K562 (cell line): ENCODE measurements around the gene HS3ST3A1. TPM values are rescaled to one million over a fixed set of nuclear protein-coding genes. Genes with fewer than 3 reads are reported as not detected.

Experiments used
- ATAC-seq: fragments of 200-7000 bp; cut with Tn5 transposase; 3 replicates; pipeline ENCODE4 v1.9.1; 2020; ENCODE audit warnings: moderate library complexity
- BruUV-seq: library from RNA; stranded (reverse); fragments of 400-500 nt; replicated peaks from 2 replicates; lab custom pipeline; 2021; lab: Mats Ljungman, UMichigan
- CTCF ChIA-PET: fragments of 300-600 bp; formaldehyde crosslinking; extraction: SDS; loops from one replicate; lab custom pipeline; 2021; ENCODE audit warnings: low intra/inter-chr PET ratio; lab: Yijun Ruan, JAX
- POLR2A ChIA-PET: fragments of 300-600, 350-650 bp; sonication (Branson Sonifier 250); formaldehyde crosslinking; extraction: SDS; loops from one replicate; lab custom pipeline; 2021; ENCODE audit warnings: antibody characterized with exemption, inconsistent platforms; lab: Yijun Ruan, JAX
- DNase-seq, 4 experiments: peaks; one replicate each; pipeline versions ENCODE4 v3.0.0 to v3.0.0-alpha.2; 2011 to 2018; ENCODE audit warnings: low spot score in 3 of 4, mixed read lengths in 3 of 4; ENCODE audit errors: extremely low read depth in 1 of 4
- FAIRE-seq: peaks from 2 replicates; lab custom pipeline; 2011; peaks lifted over from hg19 to GRCh38; lab: Jason Lieb, UNC
- H2AFZ ChIP-seq: 2 replicates; pipeline ENCODE4 v1.6.0; 2011; ENCODE audit warnings: low read depth, low read length, control low read depth, inconsistent platforms
- H3K27ac ChIP-seq: fragments of 200-600 bp; 3 replicates; pipeline ENCODE4 v1.8.0; 2011; ENCODE audit warnings: low read depth, mild to moderate bottlenecking, control low read depth, inconsistent platforms, low read length, moderate library complexity, mixed read lengths; ENCODE audit errors: extremely low read depth
- H3K27me3 ChIP-seq, 2 experiments: fragments of 300-600 bp in 1 of 2; 2 replicates in 1 of 2; 3 replicates in 1 of 2; pipeline versions ENCODE4 v1.6.0 to v1.8.0; 2011; ENCODE audit warnings: inconsistent platforms in 2 of 2, low read length in 2 of 2, mild to moderate bottlenecking in 1 of 2, mixed read lengths in 1 of 2, moderate library complexity in 1 of 2; ENCODE audit not compliant: control insufficient read depth in 2 of 2, insufficient read depth in 2 of 2
- H3K36me3 ChIP-seq: fragments of 300-600 bp; 3 replicates; pipeline ENCODE4 v1.8.0; 2011; ENCODE audit warnings: mild to moderate bottlenecking, low read length, inconsistent platforms; ENCODE audit not compliant: control insufficient read depth, insufficient read depth
- H3K4me1 ChIP-seq, 2 experiments: fragments of 200-600 bp in 1 of 2; replicated peaks in 1 of 2; 2 replicates in 1 of 2; 3 replicates in 1 of 2; pipeline versions ENCODE4 v1.5.1 to v1.8.0; 2011; ENCODE audit warnings: inconsistent platforms in 2 of 2, low read length in 2 of 2, mild to moderate bottlenecking in 1 of 2, mixed read lengths in 1 of 2, moderate library complexity in 1 of 2; ENCODE audit not compliant: control insufficient read depth in 2 of 2, insufficient read depth in 2 of 2
- H3K4me2 ChIP-seq: 2 replicates; pipeline ENCODE4 v1.6.1; 2011; ENCODE audit warnings: low read length, control low read depth, inconsistent platforms, mixed read lengths; ENCODE audit not compliant: insufficient read depth
- H3K4me3 ChIP-seq: fragments of 200-600 bp; sonication (generic), shearing (Covaris generic); 2 replicates; pipeline ENCODE4 v1.5.1; 2016; ENCODE audit warnings: control low read depth, inconsistent platforms
- H3K79me2 ChIP-seq: fragments of 200-600 bp; 3 replicates; pipeline ENCODE4 v1.8.0; 2011; ENCODE audit warnings: low read length, inconsistent platforms; ENCODE audit not compliant: control insufficient read depth, insufficient read depth
- H3K9ac ChIP-seq, 2 experiments: 2 replicates each; pipeline versions ENCODE4 v1.6.0 to v1.6.1; 2011; ENCODE audit warnings: low read depth in 2 of 2, low read length in 2 of 2, control low read depth in 1 of 2, inconsistent platforms in 1 of 2, mild to moderate bottlenecking in 1 of 2, mixed read lengths in 1 of 2; ENCODE audit not compliant: insufficient read depth in 1 of 2
- H3K9me1 ChIP-seq: one replicate; pipeline ENCODE4 v1.6.0; 2011; ENCODE audit warnings: inconsistent platforms, mild to moderate bottlenecking, low read length, moderate library complexity; ENCODE audit not compliant: control insufficient read depth, insufficient read depth
- H3K9me3 ChIP-seq: replicated peaks from 2 replicates; pipeline ENCODE4 v1.5.1; 2011; ENCODE audit warnings: low read depth, low read length, inconsistent platforms; ENCODE audit not compliant: control insufficient read depth, insufficient read depth
- H4K20me1 ChIP-seq: replicated peaks from 2 replicates; pipeline ENCODE4 v1.6.1; 2011; ENCODE audit warnings: low read length, inconsistent platforms, mixed read lengths; ENCODE audit not compliant: control insufficient read depth, insufficient read depth
- CEBPG ChIP-seq, 3 experiments: fragments of 200-800 bp in 1 of 3; sonication (Bioruptor generic) in 1 of 3; sonication (generic) in 1 of 3; formaldehyde crosslinking in 1 of 3; IDR thresholded peaks in 2 of 3; conservative IDR thresholded peaks in 1 of 3; 2 replicates each; pipeline versions ENCODE4 v1.6.1 to v1.8.0; 2016 to 2022; ENCODE audit warnings: missing compliant biosample characterization in 2 of 3, missing genetic modification characterization in 2 of 3, mild to moderate bottlenecking in 1 of 3, missing genetic modification reagents in 1 of 3
- DDX20 ChIP-seq: fragments of 450-650 bp; IDR thresholded peaks from 2 replicates; pipeline ENCODE4 v1.6.1; 2016; ENCODE audit warnings: missing genetic modification characterization, low read depth, mild to moderate bottlenecking, missing compliant biosample characterization, moderate library complexity
- HNRNPH1 ChIP-seq: fragments of 200-400 bp; formaldehyde crosslinking; optimal IDR thresholded peaks from 2 replicates; pipeline ENCODE3; 2017; ENCODE audit warnings: low read depth, mild to moderate bottlenecking, low read length, moderate library complexity
- HSF4 ChIP-seq: fragments of 250-450 bp; sonication (Bioruptor Pico); IDR thresholded peaks from 2 replicates; pipeline ENCODE4 v2.1.2; 2022; ENCODE audit warnings: mild to moderate bottlenecking, moderate library complexity, borderline replicate concordance
- NELFE ChIP-seq: IDR thresholded peaks from 2 replicates; pipeline ENCODE4 v1.6.1; 2011; ENCODE audit warnings: mild to moderate bottlenecking; ENCODE audit not compliant: insufficient read depth, insufficient read length
- NR2C2 ChIP-seq, 2 experiments: fragments of 200-800 bp in 1 of 2; sonication (Bioruptor generic) in 1 of 2; sonication (generic) in 1 of 2; formaldehyde crosslinking in 1 of 2; IDR thresholded peaks; 2 replicates each; pipeline versions ENCODE4 v1.6.1 to v1.8.0; 2016 to 2022; ENCODE audit warnings: mild to moderate bottlenecking in 1 of 2, missing compliant biosample characterization in 1 of 2, missing genetic modification characterization in 1 of 2, missing genetic modification reagents in 1 of 2
- POLR2H ChIP-seq: IDR thresholded peaks from 2 replicates; pipeline ENCODE4 v1.6.1; 2016; ENCODE audit warnings: missing genetic modification characterization, low read depth, mild to moderate bottlenecking, control low read depth, missing compliant biosample characterization, moderate library complexity
- SP1 ChIP-seq: sonication (generic); formaldehyde crosslinking; IDR thresholded peaks from 2 replicates; pipeline ENCODE4 v1.8.1; 2022; ENCODE audit warnings: mild to moderate bottlenecking, missing genetic modification reagents
- WGBS: fragments of 100-300 bp; shearing (Covaris generic); methylation state at CpG from one replicate; pipeline ENCODE4 v1.1.6; 2016; ENCODE audit warnings: low coverage, mixed read lengths; ENCODE audit not compliant: insufficient coverage; ENCODE audit errors: missing lambda C conversion rate; 5-methylcytosine and 5-hydroxymethylcytosine counted together
- in situ Hi-C: fragments of 300-500 bp; cut with MboI; formaldehyde crosslinking; loops from 4 replicates; pipeline ENCODE4 v1.15.0; 2018; ENCODE audit warnings: inconsistent platforms, mixed read lengths
- intact Hi-C: fragments of 100-400 bp; cut with micrococcal nuclease; formaldehyde crosslinking; loops from 2 replicates; pipeline ENCODE4 v1.14.2; 2022
- polyA plus RNA-seq, 8 experiments: library from polyadenylated mRNA; depleted of rRNA in 4 of 8; stranded (reverse) in 5 of 8; unstranded in 3 of 8; fragments of >200 nt; fragmentation: Nextera tagmentation in 2 of 8; fragmentation: Illumina TruSeq in 1 of 8; extraction: Ambion mirVana in 2 of 8; extraction: Trizol in 1 of 8; gene quantifications; 2 replicates each; pipeline versions ENCODE4 v1.2.1 to v1.2.3, GENCODE V29; 2011 to 2014; ENCODE audit warnings: inconsistent platforms in 1 of 8, missing spikeins in 1 of 8
- total RNA-seq, 7 experiments: library from RNA; depleted of rRNA in 6 of 7; stranded (reverse); fragments of >200 nt in 6 of 7; fragmentation: Illumina TruSeq in 2 of 7; extraction: Trizol in 2 of 7; gene quantifications; 2 replicates each; pipeline versions ENCODE4 v1.2.1 to v1.2.3, GENCODE V29; 2011 to 2021; ENCODE audit warnings: low replicate concordance in 1 of 7

HS3ST3A1 gene
- total and polyA plus RNA-seq, 9 of the 15 experiments (the other 6 are each of a cell fraction or from before 2014, with no cell fraction given): 0.25 to 14.8 (median 2.3) TPM

DNA sequence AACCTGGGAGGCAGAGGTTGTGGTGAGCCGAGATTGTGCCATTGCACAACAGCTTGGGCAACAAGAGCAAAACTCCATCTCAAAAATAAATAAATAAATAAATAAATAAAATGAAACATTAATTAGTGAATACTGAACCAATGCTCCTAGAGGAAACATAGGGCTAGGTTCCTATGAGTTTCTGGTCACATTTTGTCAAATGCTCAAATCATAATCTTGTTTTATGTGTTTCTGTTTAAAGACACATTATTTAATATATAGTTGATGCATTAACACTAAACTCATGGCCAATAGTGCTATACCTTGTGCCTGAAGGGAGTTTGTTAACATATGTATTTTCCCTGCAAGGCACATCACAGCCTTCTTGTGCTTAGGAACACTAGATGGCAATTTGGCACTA is 66.8 kb downstream of the HS3ST3A1 start:
- no peak for TF ChIP-seq SP1 (CRISPR knock-in tag)
- TF ChIP-seq DDX20 (tag): no peak
- no peak for TF ChIP-seq NR2C2 (CRISPR knock-in tag; IDR thresholded peaks at IDR 0.05)
- no peak for TF ChIP-seq NR2C2 (tag; IDR thresholded peaks at IDR 0.05)
- TF ChIP-seq HNRNPH1: no peak
- no peak for TF ChIP-seq NELFE
- TF ChIP-seq POLR2H (tag): no peak
- no peak for TF ChIP-seq CEBPG (CRISPR knock-in tag; IDR thresholded peaks at IDR 0.05)
- 0 out of 4 replicates have a peak, but pooled peaks of 1 of the 2 experiments have one; percentile 10 for TF ChIP-seq CEBPG (tag; conservative IDR thresholded peaks at IDR 0.05 in 1 of 2, IDR thresholded peaks at IDR 0.05 in 1 of 2)
- TF ChIP-seq HSF4 (CRISPR knock-in tag): no peak
- no peak overlapping the region for H3K4me2 ChIP-seq
- ATAC-seq (no peak), DNase-seq (no peak), FAIRE-seq (no peak)
- intact Hi-C loops: loop anchor here (1.0 kb wide), 1 partner anchor 25 kb away; no protein-coding TSS in a partner anchor
- POLR2A ChIA-PET: interaction anchor here (0.6 kb wide), 1 partner anchor 213 kb away, joined by 3 read pairs; no protein-coding TSS in a partner anchor
- H3K4me1 ChIP-seq: peaks cover 6 to 35% of the 10 kb centered on the region in 2 experiments
- peaks cover 2% of the 10 kb centered on the region; the same call in 1 of the 2 replicates for H3K9me3 ChIP-seq
- WGBS: no CpG with 5 or more reads among the region's 1 CpG
- H4K20me1 ChIP-seq: no peaks in the 10 kb centered on the region
- in situ Hi-C loops: no loop called here
- H3K79me2 ChIP-seq: peaks cover 9% of the 10 kb centered on the region; the same call in 2 of the 3 replicates
- H3K9me1 ChIP-seq: no peaks in the 10 kb centered on the region
- BruUV-seq: no TSS peak
- peaks cover 5% of the 10 kb centered on the region; the same call in 1 of the 3 replicates for H3K36me3 ChIP-seq
- CTCF ChIA-PET: no interaction called here
- H2AFZ ChIP-seq: no peak overlapping the region
- no peak overlapping the region for H3K4me3 ChIP-seq
- no peak overlapping the region for H3K27ac ChIP-seq
- no peak overlapping the region for H3K9ac ChIP-seq
- H3K27me3 ChIP-seq: no peaks in the 10 kb centered on the region
